Choroid plexus epithelial cell (primary cell): ENCODE results near the gene DUSP1.
A peak's percentile ranks its signal among the peaks of the same experiment; 100 is the strongest.
"Not testable (repeated sequence)": the region's sequence is repeated elsewhere in the genome, so short reads cannot be mapped to it uniquely, and the experiment has no call there.

ENCODE experiments used
- DNase-seq: peaks from one replicate; pipeline ENCODE4 v3.0.0-alpha.2; 2010; ENCODE audit warnings: low read depth
- H3K4me3 ChIP-seq: 2 replicates; pipeline ENCODE4 v1.5.1; 2011; ENCODE audit warnings: low read depth, mild to moderate bottlenecking, control low read depth, low read length, moderate library complexity
- TF ChIP-seq, protein P1 (sequence below): conservative IDR thresholded peaks from 2 replicates; pipeline ENCODE4 v1.5.1; 2011; ENCODE audit warnings: low read depth, mild to moderate bottlenecking, control low read depth, inconsistent platforms, low read length, moderate library complexity

The DUSP1 gene

DNA sequence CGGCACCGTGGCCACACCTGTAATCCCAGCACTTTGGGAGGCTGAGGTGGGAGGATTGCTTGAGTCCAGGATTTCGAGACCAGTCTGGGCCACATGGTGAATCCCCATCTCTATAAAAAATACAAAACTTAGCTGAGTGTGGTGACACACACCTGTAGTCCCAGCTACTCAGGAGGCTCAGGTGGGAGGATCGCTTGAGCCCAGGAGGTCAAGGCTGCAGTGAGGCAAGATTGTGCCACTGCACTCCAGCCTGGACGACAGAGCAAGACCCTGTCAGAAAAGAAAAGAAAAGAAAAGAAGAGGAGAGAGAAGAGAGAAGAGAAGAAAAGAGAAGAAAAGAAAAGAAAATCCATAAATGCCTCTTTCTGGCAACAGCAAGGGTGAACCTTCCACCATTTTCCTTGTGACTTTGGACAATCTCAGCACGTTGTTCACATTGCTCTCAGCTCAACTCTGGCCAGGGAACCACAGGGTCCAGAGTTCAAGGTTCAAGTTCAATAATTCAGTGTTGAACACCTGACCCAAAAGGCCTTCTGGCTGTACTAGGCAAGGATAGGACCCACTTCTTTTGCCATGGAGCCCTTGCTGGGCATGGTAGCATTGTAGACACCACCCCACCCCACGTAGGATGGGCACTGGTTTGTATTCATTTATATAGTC, 14.6 kb upstream of the DUSP1 start:
- no peak overlapping the region for H3K4me3 ChIP-seq
- TF ChIP-seq, protein P1, sequence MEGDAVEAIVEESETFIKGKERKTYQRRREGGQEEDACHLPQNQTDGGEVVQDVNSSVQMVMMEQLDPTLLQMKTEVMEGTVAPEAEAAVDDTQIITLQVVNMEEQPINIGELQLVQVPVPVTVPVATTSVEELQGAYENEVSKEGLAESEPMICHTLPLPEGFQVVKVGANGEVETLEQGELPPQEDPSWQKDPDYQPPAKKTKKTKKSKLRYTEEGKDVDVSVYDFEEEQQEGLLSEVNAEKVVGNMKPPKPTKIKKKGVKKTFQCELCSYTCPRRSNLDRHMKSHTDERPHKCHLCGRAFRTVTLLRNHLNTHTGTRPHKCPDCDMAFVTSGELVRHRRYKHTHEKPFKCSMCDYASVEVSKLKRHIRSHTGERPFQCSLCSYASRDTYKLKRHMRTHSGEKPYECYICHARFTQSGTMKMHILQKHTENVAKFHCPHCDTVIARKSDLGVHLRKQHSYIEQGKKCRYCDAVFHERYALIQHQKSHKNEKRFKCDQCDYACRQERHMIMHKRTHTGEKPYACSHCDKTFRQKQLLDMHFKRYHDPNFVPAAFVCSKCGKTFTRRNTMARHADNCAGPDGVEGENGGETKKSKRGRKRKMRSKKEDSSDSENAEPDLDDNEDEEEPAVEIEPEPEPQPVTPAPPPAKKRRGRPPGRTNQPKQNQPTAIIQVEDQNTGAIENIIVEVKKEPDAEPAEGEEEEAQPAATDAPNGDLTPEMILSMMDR: no peak

DNA sequence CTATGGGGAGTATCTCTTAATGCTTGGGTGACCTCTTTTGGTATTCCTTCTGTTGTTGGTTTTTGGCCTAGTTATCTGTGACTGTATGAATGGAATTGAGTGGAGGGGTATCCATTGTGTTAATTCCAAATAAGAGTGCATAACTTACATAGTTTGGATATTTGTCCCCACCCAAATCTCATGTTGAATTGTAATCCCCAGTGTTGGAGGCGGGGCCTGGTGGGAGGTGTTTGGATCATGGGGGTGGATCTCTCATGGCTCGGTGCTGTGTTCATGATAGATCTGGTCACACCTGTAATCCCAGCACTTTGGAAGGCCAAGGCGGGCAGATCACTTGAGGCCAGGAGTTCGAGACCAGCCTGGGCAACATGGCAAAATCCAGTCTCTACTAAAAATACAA, 13.2 kb upstream of the DUSP1 start:
- H3K4me3 ChIP-seq, DNase-seq: not testable (repeated sequence)

More for the DNA sequence above, 14.6 kb upstream of the DUSP1 start:
- no peak for DNase-seq

DNA sequence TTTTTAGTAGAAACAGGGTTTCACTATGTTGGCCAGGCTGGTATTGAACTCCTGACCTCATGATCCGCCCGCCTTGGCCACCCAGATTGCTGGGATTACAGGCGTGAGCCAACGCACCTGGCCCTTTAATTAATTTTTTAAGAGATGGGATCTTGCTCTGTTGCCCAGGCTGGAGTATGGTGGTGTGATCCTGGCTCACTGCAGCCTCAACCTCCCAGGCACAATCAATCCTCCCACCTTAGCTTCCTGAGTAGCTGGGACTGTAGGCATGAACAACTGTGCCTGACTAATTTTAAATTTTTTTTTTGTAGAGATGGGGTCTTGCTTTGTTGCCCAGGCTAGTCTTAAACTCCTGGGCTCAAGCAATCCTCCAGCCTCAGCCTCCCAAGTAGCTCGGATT, 12.3 kb upstream of the DUSP1 start:
- H3K4me3 ChIP-seq, DNase-seq: not testable (repeated sequence)

GRCh38 chr5:172782169-172783039, 11.4 kb upstream of the DUSP1 start:
- DNase-seq: peak; percentile 56

GRCh38 chr5:172779691-172780341, 8.8 kb upstream of the DUSP1 start:
- no peak overlapping the region for H3K4me3 ChIP-seq
- TF ChIP-seq, protein P1: no peak
- DNase-seq: no peak

More at GRCh38 chr5:172782169-172783039, 11.4 kb upstream of the DUSP1 start:
- TF ChIP-seq, protein P1: no peak
- no peak overlapping the region for H3K4me3 ChIP-seq

DNA sequence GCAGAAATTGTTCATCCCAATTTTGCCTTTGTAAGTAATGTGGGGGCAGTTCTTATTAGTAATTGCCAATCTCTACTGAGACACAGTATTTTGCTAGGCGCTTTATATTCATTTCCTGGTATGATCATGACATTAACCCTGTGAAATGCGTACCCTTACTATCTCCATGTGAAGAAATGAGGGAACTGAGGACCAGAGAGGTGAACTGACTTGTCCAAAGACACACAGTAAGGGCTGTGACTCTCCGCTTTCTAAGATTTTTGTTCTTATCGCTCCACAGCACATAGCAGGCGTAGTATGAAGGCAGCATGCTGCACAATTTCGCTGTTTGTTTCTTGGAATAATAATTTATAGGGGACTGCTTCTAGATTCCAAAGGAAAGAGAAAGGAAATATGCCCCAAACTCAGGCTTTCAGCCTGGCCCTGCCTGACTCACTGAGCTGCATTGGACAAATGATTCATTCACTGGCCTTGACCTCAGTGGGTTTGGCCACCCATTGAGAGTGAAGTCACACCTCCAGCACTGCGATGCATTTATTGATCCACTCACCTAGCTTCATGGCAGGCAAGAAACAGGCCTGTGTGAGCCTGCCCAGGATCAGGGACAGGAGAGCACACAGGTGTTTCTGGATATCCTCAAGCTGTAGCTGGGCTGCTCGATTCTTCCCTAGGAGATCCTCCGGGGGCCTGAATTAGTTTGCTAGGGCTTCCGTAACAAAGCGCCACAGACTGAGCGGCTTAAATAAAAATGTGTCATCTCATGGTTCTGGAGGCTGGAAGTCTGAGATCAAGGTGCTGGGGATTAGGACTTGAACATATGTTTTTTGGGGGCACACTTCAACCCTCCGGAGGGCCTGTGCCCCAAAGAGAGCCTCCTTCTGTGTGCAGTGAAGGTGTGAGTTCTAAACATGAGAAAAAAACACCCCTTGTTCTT, 7.2 kb upstream of the DUSP1 start:
- DNase-seq: peak; percentile 94
- TF ChIP-seq, protein P1: no peak
- H3K4me3 ChIP-seq: no peak overlapping the region

DNA sequence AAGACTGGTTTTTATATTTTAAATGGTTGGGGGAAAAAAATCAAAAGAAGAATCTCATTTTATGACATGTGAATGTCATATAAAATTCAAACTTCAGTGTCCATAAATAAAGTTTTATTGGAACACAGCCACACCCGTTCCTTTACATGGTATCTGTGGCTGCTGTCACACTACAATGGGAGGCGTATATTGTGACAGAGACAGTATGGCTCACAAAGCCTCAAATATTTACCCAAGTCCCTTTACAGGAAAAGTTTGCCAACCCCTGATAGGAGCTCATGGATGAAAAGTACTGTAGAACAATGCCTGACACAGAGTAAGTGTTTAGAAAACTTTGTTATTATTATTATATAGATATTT, 5.2 kb upstream of the DUSP1 start:
- no peak overlapping the region for H3K4me3 ChIP-seq
- TF ChIP-seq, protein P1: no peak
- no peak for DNase-seq
